Liver (tissue), 9 donors: ENCODE results near the gene SLC6A5. TPM values are rescaled to one million over a fixed set of nuclear protein-coding genes. Genes with fewer than 3 reads are reported as not detected.

Experiments
- DNase-seq: peaks from one replicate; pipeline ENCODE4 v3.0.0-alpha.2; 2017; ENCODE audit warnings: low spot score
- H3K27ac ChIP-seq, 2 donors: one replicate each; pipeline ENCODE4 v1.7.0; 2013; ENCODE audit warnings: inconsistent platforms in 2 of 2, low read length in 2 of 2, control low read depth in 1 of 2, low read depth in 1 of 2, mild to moderate bottlenecking in 1 of 2
- H3K27me3 ChIP-seq, 4 donors: one replicate each; pipeline versions ENCODE4 v1.6.1 to v1.7.0; 2013; ENCODE audit warnings: low read length in 3 of 4, inconsistent platforms in 1 of 4, mild to moderate bottlenecking in 1 of 4, moderate library complexity in 1 of 4; ENCODE audit not compliant: control insufficient read depth in 4 of 4, insufficient read depth in 4 of 4
- H3K36me3 ChIP-seq, 4 donors: one replicate each; pipeline versions ENCODE4 v1.6.1 to v1.7.0; 2013; ENCODE audit warnings: low read length in 3 of 4, mild to moderate bottlenecking in 3 of 4, low read depth in 1 of 4, moderate library complexity in 1 of 4; ENCODE audit not compliant: control insufficient read depth in 4 of 4, insufficient read depth in 3 of 4
- H3K4me1 ChIP-seq, 4 donors: one replicate each; pipeline versions ENCODE4 v1.6.1 to v1.7.0; 2013; ENCODE audit warnings: low read length in 3 of 4, mild to moderate bottlenecking in 3 of 4, moderate library complexity in 1 of 4; ENCODE audit not compliant: control insufficient read depth in 4 of 4, insufficient read depth in 4 of 4
- H3K4me3 ChIP-seq, 3 donors: one replicate each; pipeline versions ENCODE4 v1.6.1 to v1.7.0; 2013; ENCODE audit warnings: low read length in 3 of 3, control low read depth in 1 of 3, low read depth in 1 of 3, mild to moderate bottlenecking in 1 of 3
- H3K9ac ChIP-seq, 2 donors: one replicate each; pipeline ENCODE4 v1.7.0; 2013; ENCODE audit warnings: low read length in 2 of 2, mild to moderate bottlenecking in 2 of 2, moderate library complexity in 2 of 2, control low read depth in 1 of 2, low read depth in 1 of 2
- H3K9me3 ChIP-seq, 4 donors: one replicate each; pipeline versions ENCODE4 v1.6.1 to v1.7.0; 2013; ENCODE audit warnings: low read length in 3 of 4; ENCODE audit not compliant: control insufficient read depth in 4 of 4
- EGR1 ChIP-seq, 2 donors: IDR thresholded peaks; 2 replicates each; pipeline ENCODE4 v1.6.1; 2016 to 2018; ENCODE audit warnings: antibody characterized with exemption in 2 of 2, low read depth in 2 of 2
- FOXA1 ChIP-seq: IDR thresholded peaks from 2 replicates; pipeline ENCODE4 v1.6.1; 2016; ENCODE audit warnings: antibody characterized with exemption
- FOXA2 ChIP-seq: IDR thresholded peaks from 2 replicates; pipeline ENCODE4 v1.6.1; 2016; ENCODE audit warnings: antibody characterized with exemption
- GABPA ChIP-seq, 2 donors: IDR thresholded peaks in 1 of 2; conservative IDR thresholded peaks in 1 of 2; 2 replicates each; pipeline ENCODE4 v1.6.1; 2016; ENCODE audit warnings: antibody characterized with exemption in 2 of 2, mild to moderate bottlenecking in 1 of 2, moderate library complexity in 1 of 2
- HNF4G ChIP-seq: IDR thresholded peaks from 2 replicates; pipeline ENCODE4 v1.6.1; 2016; ENCODE audit warnings: antibody characterized with exemption
- JUND ChIP-seq, 2 donors: IDR thresholded peaks; 2 replicates each; pipeline ENCODE4 v1.6.1; 2016; ENCODE audit warnings: antibody characterized with exemption in 2 of 2
- RXRA ChIP-seq, 2 donors: IDR thresholded peaks; 2 replicates each; pipeline ENCODE4 v1.6.1; 2017 to 2018; ENCODE audit warnings: antibody characterized with exemption in 2 of 2, mild to moderate bottlenecking in 1 of 2
- SP1 ChIP-seq: IDR thresholded peaks from 2 replicates; pipeline ENCODE4 v1.6.1; 2018; ENCODE audit warnings: antibody characterized with exemption, mild to moderate bottlenecking
- TAF1 ChIP-seq: conservative IDR thresholded peaks from 2 replicates; pipeline ENCODE4 v1.6.1; 2016; ENCODE audit warnings: antibody characterized with exemption, mild to moderate bottlenecking
- YY1 ChIP-seq: IDR thresholded peaks from 2 replicates; pipeline ENCODE4 v1.6.1; 2016; ENCODE audit warnings: antibody characterized with exemption, mild to moderate bottlenecking
- WGBS: extraction: QIAGEN DNeasy Blood & Tissue Kit; methylation state at CpG from one replicate; pipeline ENCODE4 v1.1.7; 2013; 5-methylcytosine and 5-hydroxymethylcytosine counted together
- polyA plus RNA-seq, 2 donors: library from polyadenylated mRNA; stranded (reverse) in 1 of 2; unstranded in 1 of 2; fragments of 200-250 nt in 1 of 2; fragments of >200 nt in 1 of 2; fragmentation: Nextera tagmentation in 1 of 2; extraction: Ambion mirVana in 1 of 2; gene quantifications; one replicate each; pipeline versions ENCODE4 v1.2.1 to v1.2.3, GENCODE V29; 2013 to 2015
- total RNA-seq, 2 donors: library from RNA; depleted of rRNA; stranded (reverse); fragments of >200 nt; gene quantifications; one replicate each; pipeline ENCODE4 v1.2.3, GENCODE V29; 2014
- TF ChIP-seq, protein P1 (sequence below): IDR thresholded peaks from 2 replicates; pipeline ENCODE4 v1.6.1; 2016; ENCODE audit warnings: antibody characterized with exemption
- TF ChIP-seq, protein P2 (sequence below): IDR thresholded peaks from 2 replicates; pipeline ENCODE4 v1.6.1; 2016; ENCODE audit warnings: antibody characterized with exemption
- TF ChIP-seq, protein P3 (sequence below): fragments of 150-350 bp; IDR thresholded peaks from 2 replicates; pipeline ENCODE4 v1.5.1; 2017; ENCODE audit warnings: improper control_type of control experiment, low read depth, low read length; ENCODE audit not compliant: missing input control
- donor health status: healthy.
- donor health status: healthy.
- donor health status: healthy.
- donor health status: healthy.
- donor health status: healthy.

Gene SLC6A5
- total and polyA plus RNA-seq, 4 donors = not detected

DNA sequence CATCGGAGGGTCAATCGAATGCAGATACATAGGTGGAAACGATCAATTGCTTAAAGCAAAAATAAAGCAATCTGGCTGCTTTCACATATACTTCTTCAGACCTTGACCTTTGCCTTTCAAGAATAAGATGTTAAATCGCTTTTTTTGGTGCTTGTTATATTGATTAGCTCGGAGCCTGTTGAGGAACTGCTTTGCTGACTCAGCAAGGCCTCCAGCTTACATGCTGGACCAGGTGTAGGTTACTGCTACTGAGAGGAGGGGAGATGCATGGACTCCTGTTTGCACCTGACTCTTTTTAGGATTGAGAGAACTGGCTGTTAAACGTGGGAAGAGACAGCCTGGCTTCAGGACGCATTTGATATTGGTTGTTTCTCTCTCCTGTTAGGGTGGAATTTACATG lies 38.7 kb downstream of the SLC6A5 start (continued):
- TF ChIP-seq, protein P1, sequence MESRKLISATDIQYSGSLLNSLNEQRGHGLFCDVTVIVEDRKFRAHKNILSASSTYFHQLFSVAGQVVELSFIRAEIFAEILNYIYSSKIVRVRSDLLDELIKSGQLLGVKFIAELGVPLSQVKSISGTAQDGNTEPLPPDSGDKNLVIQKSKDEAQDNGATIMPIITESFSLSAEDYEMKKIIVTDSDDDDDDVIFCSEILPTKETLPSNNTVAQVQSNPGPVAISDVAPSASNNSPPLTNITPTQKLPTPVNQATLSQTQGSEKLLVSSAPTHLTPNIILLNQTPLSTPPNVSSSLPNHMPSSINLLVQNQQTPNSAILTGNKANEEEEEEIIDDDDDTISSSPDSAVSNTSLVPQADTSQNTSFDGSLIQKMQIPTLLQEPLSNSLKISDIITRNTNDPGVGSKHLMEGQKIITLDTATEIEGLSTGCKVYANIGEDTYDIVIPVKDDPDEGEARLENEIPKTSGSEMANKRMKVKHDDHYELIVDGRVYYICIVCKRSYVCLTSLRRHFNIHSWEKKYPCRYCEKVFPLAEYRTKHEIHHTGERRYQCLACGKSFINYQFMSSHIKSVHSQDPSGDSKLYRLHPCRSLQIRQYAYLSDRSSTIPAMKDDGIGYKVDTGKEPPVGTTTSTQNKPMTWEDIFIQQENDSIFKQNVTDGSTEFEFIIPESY = no peak
- TF ChIP-seq RXRA (IDR thresholded peaks at IDR 0.05) (no peak), HNF4G (no peak)

DNA sequence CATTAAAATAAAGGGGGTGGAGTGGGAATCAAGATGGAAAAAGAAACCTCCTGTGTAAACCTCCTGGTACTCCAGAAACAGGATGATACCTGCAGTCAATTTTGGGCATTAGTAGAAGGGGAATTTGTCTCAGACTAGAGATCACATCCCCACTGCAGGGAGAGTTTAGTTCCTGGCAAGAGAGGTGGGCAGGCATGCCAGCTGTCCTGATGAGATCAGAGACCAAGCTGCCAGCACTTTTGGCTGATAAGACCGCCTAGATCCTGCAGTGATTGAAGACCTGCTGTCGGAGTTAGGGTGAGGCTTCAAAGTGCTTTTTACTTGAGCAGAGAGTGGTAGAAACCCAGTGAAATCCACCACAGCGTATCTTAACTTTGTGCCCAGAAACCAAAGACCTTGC lies 40.3 kb downstream of the SLC6A5 start:
- TF ChIP-seq SP1 (no peak), FOXA2 (no peak), FOXA1 (no peak)

DNA sequence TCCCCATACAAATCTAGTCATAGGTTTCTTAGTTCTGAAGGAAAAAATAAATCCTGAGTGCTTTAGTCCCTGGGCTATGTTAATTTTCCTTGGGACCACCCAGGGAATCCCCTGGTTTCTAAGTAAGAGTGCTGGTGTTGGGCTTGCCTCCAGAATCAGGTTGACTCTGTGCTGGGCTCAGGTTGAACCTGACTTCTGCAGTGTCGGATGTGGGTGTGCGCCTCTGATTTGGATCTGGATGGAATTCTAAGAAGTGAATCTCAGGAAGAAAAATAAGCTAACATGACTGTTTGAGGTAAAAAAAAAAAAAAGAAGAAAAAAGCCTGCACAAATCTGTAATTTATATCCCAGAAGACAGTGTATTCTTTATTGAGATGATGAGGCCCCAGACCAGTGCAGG lies 41.0 kb downstream of the SLC6A5 start:
- DNase-seq = no peak
- Histone ChIP-seq H3K36me3 (no peaks in the 10 kb centered on the region), H3K27ac (no peak overlapping the region), H3K4me1 (no peaks in the 10 kb centered on the region), H3K27me3 (peaks cover 0 to 3% (median 0%) of the 10 kb centered on the region in 4 donors), H3K4me3 (no peak overlapping the region), H3K9ac (no peak overlapping the region), H3K9me3 (no peaks in the 10 kb centered on the region)
- no peak for TF ChIP-seq EGR1 (IDR thresholded peaks at IDR 0.05; ENCODE audit: low read depth in 2 of 2)
- no peak for TF ChIP-seq GABPA (IDR thresholded peaks at IDR 0.05 in 1 of 2, conservative IDR thresholded peaks at IDR 0.05 in 1 of 2)
- no peak for TF ChIP-seq JUND (IDR thresholded peaks at IDR 0.05)
- no peak for TF ChIP-seq YY1
- TF ChIP-seq, protein P2, sequence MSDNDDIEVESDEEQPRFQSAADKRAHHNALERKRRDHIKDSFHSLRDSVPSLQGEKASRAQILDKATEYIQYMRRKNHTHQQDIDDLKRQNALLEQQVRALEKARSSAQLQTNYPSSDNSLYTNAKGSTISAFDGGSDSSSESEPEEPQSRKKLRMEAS = no peak
- WGBS = 97% methylated on average over 2 of the region's 2 CpGs

More for the DNA sequence above, 40.3 kb downstream of the SLC6A5 start:
- no peak for DNase-seq
- peaks cover 0 to 3% (median 0%) of the 10 kb centered on the region in 4 donors for H3K27me3 ChIP-seq
- no peak overlapping the region for H3K4me3 ChIP-seq
- no peaks in the 10 kb centered on the region for H3K4me1 ChIP-seq
- WGBS = 43% methylated on average over 3 of the region's 3 CpGs
- H3K9ac ChIP-seq = no peak overlapping the region
- no peaks in the 10 kb centered on the region for H3K9me3 ChIP-seq
- H3K27ac ChIP-seq = no peak overlapping the region
- no peaks in the 10 kb centered on the region for H3K36me3 ChIP-seq

DNA sequence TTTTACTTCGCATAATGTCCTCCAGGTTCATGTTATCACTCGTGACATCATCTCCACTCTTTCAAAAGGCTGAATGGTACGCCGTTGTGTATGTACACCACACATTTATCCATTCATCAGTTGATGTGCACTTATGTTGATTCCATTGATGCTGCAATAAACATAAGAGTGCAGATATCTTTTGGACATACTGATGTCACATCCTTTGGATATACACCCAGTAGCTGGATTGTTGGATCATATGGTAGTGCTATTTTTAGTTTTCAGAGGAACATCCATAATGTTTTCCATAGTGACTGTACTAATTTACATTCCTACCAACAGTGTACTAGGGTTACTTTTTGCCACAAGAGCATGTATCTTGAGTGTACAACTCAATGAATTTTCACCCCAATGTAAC lies 45.0 kb downstream of the SLC6A5 start:
- Histone ChIP-seq H3K27ac (no peak overlapping the region), H3K27me3 (no peaks in the 10 kb centered on the region), H3K9ac (no peak overlapping the region), H3K36me3 (no peaks in the 10 kb centered on the region), H3K9me3 (no peaks in the 10 kb centered on the region), H3K4me3 (no peak overlapping the region), H3K4me1 (no peaks in the 10 kb centered on the region)
- TF ChIP-seq FOXA1 = no peak
- no peak for TF ChIP-seq TAF1
- no peak for TF ChIP-seq YY1
- TF ChIP-seq, protein P3, sequence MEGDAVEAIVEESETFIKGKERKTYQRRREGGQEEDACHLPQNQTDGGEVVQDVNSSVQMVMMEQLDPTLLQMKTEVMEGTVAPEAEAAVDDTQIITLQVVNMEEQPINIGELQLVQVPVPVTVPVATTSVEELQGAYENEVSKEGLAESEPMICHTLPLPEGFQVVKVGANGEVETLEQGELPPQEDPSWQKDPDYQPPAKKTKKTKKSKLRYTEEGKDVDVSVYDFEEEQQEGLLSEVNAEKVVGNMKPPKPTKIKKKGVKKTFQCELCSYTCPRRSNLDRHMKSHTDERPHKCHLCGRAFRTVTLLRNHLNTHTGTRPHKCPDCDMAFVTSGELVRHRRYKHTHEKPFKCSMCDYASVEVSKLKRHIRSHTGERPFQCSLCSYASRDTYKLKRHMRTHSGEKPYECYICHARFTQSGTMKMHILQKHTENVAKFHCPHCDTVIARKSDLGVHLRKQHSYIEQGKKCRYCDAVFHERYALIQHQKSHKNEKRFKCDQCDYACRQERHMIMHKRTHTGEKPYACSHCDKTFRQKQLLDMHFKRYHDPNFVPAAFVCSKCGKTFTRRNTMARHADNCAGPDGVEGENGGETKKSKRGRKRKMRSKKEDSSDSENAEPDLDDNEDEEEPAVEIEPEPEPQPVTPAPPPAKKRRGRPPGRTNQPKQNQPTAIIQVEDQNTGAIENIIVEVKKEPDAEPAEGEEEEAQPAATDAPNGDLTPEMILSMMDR = no peak
- 84% methylated on average over 4 of the region's 4 CpGs for WGBS
- no peak for DNase-seq
